ENCODE results near the gene OR12D2. TPM values are rescaled to one million over a fixed set of nuclear protein-coding genes. Genes with fewer than 3 reads are reported as not detected.

Gene OR12D2
- total RNA-seq, 1 donor from 2014 or later: not detected

- H3K36me3 ChIP-seq: no peaks in the 10 kb centered on the region
- H3K27me3 ChIP-seq (ENCODE audit: low read depth): no peaks in the 10 kb centered on the region
- H3K9me3 ChIP-seq: no peaks in the 10 kb centered on the region
- DNase-seq (no peak), ATAC-seq (no peak)
- intact Hi-C loops (cut with DNase I): no loop called here
- no peak for TF ChIP-seq CTCF (IDR thresholded peaks at IDR 0.05)
- no peak overlapping the region for H3K4me3 ChIP-seq
- no peaks in the 10 kb centered on the region for H3K4me1 ChIP-seq
- H3K27ac ChIP-seq: no peak overlapping the region
Measured at GRCh38 chr6:29376003-29376402, 19.4 kb upstream of the OR12D2 start.

- no peak overlapping the region for H3K27ac ChIP-seq
- ATAC-seq (no peak), DNase-seq (no peak)
- no peaks in the 10 kb centered on the region for H3K9me3 ChIP-seq
- intact Hi-C loops (cut with DNase I): no loop called here
- H3K27me3 ChIP-seq (ENCODE audit: low read depth): no peaks in the 10 kb centered on the region
- no peaks in the 10 kb centered on the region for H3K36me3 ChIP-seq
- no peak overlapping the region for H3K4me3 ChIP-seq
- TF ChIP-seq CTCF (IDR thresholded peaks at IDR 0.05): no peak
- H3K4me1 ChIP-seq: no peaks in the 10 kb centered on the region
Measured at GRCh38 chr6:29388533-29388932, 6.9 kb upstream of the OR12D2 start.

GRCh38 chr6:29399525-29399924, 4.1 kb downstream of the OR12D2 start:
- no peak for DNase-seq
- TF ChIP-seq CTCF (IDR thresholded peaks at IDR 0.05): no peak
- no peaks in the 10 kb centered on the region for H3K9me3 ChIP-seq
- no peaks in the 10 kb centered on the region for H3K4me1 ChIP-seq
- H3K4me3 ChIP-seq: no peak overlapping the region
- H3K36me3 ChIP-seq: no peaks in the 10 kb centered on the region
- no peak for ATAC-seq
- no peak overlapping the region for H3K27ac ChIP-seq
- no peaks in the 10 kb centered on the region for H3K27me3 ChIP-seq (ENCODE audit: low read depth)
- intact Hi-C loops (cut with DNase I): no loop called here

GRCh38 chr6:29403801-29404200, 8.4 kb downstream of the OR12D2 start:
- intact Hi-C loops (cut with DNase I): no loop called here
- H3K27ac ChIP-seq: no peak overlapping the region

GRCh38 chr6:29414588-29414987, 19.2 kb downstream of the OR12D2 start, which contains the start of gene OR12D1:
TSS of gene OR12D1 (plus strand) at chr6:29414928.
- no peak within 1 kb of the TSS for H3K4me3 ChIP-seq
- DNase-seq (no peak), ATAC-seq (no peak)
- H3K27me3 ChIP-seq (ENCODE audit: low read depth): no peaks in the 10 kb centered on the region
- intact Hi-C loops (cut with DNase I): no loop called here
- no peak within 1 kb of the TSS for H3K27ac ChIP-seq
- no peak for TF ChIP-seq CTCF (IDR thresholded peaks at IDR 0.05)
- H3K9me3 ChIP-seq: no peaks in the 10 kb centered on the region
- H3K4me1 ChIP-seq: no peaks in the 10 kb centered on the region
- H3K36me3 ChIP-seq: no peaks in the 10 kb centered on the region

More at GRCh38 chr6:29403801-29404200, 8.4 kb downstream of the OR12D2 start:
- Histone ChIP-seq H3K27me3 (ENCODE audit: low read depth) (no peaks in the 10 kb centered on the region), H3K4me1 (no peaks in the 10 kb centered on the region), H3K36me3 (no peaks in the 10 kb centered on the region), H3K4me3 (no peak overlapping the region), H3K9me3 (no peaks in the 10 kb centered on the region)
- ATAC-seq (no peak), DNase-seq (no peak)
- no peak for TF ChIP-seq CTCF (IDR thresholded peaks at IDR 0.05)

GRCh38 chr6:29419516-29419915, 24.1 kb downstream of the OR12D2 start:
- Histone ChIP-seq H3K4me3 (no peak overlapping the region), H3K9me3 (no peaks in the 10 kb centered on the region), H3K27me3 (ENCODE audit: low read depth) (no peaks in the 10 kb centered on the region), H3K27ac (no peak overlapping the region), H3K4me1 (no peaks in the 10 kb centered on the region), H3K36me3 (no peaks in the 10 kb centered on the region)
- intact Hi-C loops (cut with DNase I): no loop called here
- no peak for ATAC-seq
- no peak for DNase-seq
- TF ChIP-seq CTCF (IDR thresholded peaks at IDR 0.05): no peak
